ENCODE data around the gene CCSER1.

- no peak for TF ChIP-seq EZH2 (IDR thresholded peaks at IDR 0.05)
- no peak for TF ChIP-seq POLR2AphosphoS5 (IDR thresholded peaks at IDR 0.05; ENCODE audit: borderline replicate concordance, low read depth, low read length)
Observed at GRCh38 chr4:90995996-90996395, 868.8 kb downstream of the CCSER1 start.

All from SK-N-MC (cell line).